ENCODE data around the gene LRRC25.

- TF ChIP-seq FOXA1 (IDR thresholded peaks at IDR 0.05): no peak
- no peak for TF ChIP-seq HDGF (IDR thresholded peaks at IDR 0.05; ENCODE audit: borderline replicate concordance)
- TF ChIP-seq ARNT (IDR thresholded peaks at IDR 0.05): no peak
- TF ChIP-seq BHLHE40 (IDR thresholded peaks at IDR 0.05; ENCODE audit: borderline replicate concordance): no peak
- no peak for TF ChIP-seq TARDBP (IDR thresholded peaks at IDR 0.05)
- TF ChIP-seq PKNOX1 (IDR thresholded peaks at IDR 0.05): no peak
- TF ChIP-seq ELF4 (IDR thresholded peaks at IDR 0.05): no peak
- no peak for TF ChIP-seq ZNF384 (IDR thresholded peaks at IDR 0.05)
- no peak for TF ChIP-seq FOXK2 (IDR thresholded peaks at IDR 0.05)
- TF ChIP-seq FOXM1 (IDR thresholded peaks at IDR 0.05; ENCODE audit: borderline replicate concordance): no peak
- TF ChIP-seq SP1 (IDR thresholded peaks at IDR 0.05): no peak
These were observed at the start of gene LRRC25 for GRCh38 chr19:18397242-18398202.
